Thyroid gland (tissue), 4 donors: ENCODE results near the gene FRMD4A.

Experiments used
- CTCF ChIP-seq, 6 experiments: fragments of 200-600 bp in 3 of 6; fragments of 450-650 bp in 3 of 6; sonication (generic) in 3 of 6; IDR thresholded peaks; one replicate each; pipeline ENCODE4 v1.5.1; 2016 to 2019; ENCODE audit warnings: antibody characterized with exemption in 6 of 6, mild to moderate bottlenecking in 2 of 6, inconsistent platforms in 1 of 6, moderate library complexity in 1 of 6
- POLR2A ChIP-seq, 2 donors: fragments of 450-650 bp; IDR thresholded peaks; one replicate each; pipeline ENCODE4 v1.6.1; 2017; ENCODE audit warnings: antibody characterized with exemption in 2 of 2, mild to moderate bottlenecking in 2 of 2, moderate library complexity in 1 of 2

- no peak for TF ChIP-seq CTCF (IDR thresholded peaks at IDR 0.05)
- TF ChIP-seq POLR2A (IDR thresholded peaks at IDR 0.05): no peak
Measured at GRCh38 chr10:14377591-14378175, 47.0 kb upstream of the FRMD4A start.
